Left ventricle myocardium inferior (tissue), 1 donor: Measurements from ENCODE around the gene TC2N. TPM values are rescaled to one million over a fixed set of nuclear protein-coding genes. Genes with fewer than 3 reads are reported as not detected.
"Not testable (repeated sequence)": the region's sequence is repeated elsewhere in the genome, so short reads cannot be mapped to it uniquely, and the experiment has no call there.

Experiments
- DNase-seq: peaks from one replicate; pipeline ENCODE4 v3.0.0-alpha.2; 2020
- H3K27ac ChIP-seq: fragments of 200-600 bp; replicated peaks from 2 replicates; pipeline ENCODE4 v1.8.0; 2021
- H3K27me3 ChIP-seq: fragments of 200-600 bp; 2 replicates; pipeline ENCODE4 v1.8.0; 2021; ENCODE audit warnings: low read depth
- H3K36me3 ChIP-seq: fragments of 200-600 bp; 2 replicates; pipeline ENCODE4 v1.8.0; 2021
- H3K4me1 ChIP-seq: fragments of 200-600 bp; 2 replicates; pipeline ENCODE4 v1.8.0; 2021
- H3K4me3 ChIP-seq: fragments of 200-600 bp; 2 replicates; pipeline ENCODE4 v1.8.0; 2021; ENCODE audit warnings: mild to moderate bottlenecking, moderate library complexity
- H3K9me3 ChIP-seq: fragments of 200-600 bp; replicated peaks from 2 replicates; pipeline ENCODE4 v1.8.0; 2021
- CTCF ChIP-seq: fragments of 200-600 bp; IDR thresholded peaks from 2 replicates; pipeline ENCODE4 v1.8.0; 2021; ENCODE audit warnings: antibody characterized with exemption, mild to moderate bottlenecking, borderline replicate concordance
- intact Hi-C: fragments of 100-400 bp; cut with micrococcal nuclease; formaldehyde crosslinking; loops from one replicate; pipeline ENCODE4 v1.11.0; 2022
- total RNA-seq: library from RNA; stranded (reverse); fragmentation: NEBNext Ultra II Directional; extraction: Animal tissue kit (Norgen Biotek cat#: 25700); gene quantifications from one replicate; pipeline ENCODE4 v1.2.1, GENCODE V29; 2021
- donor health status: DM: no; HTN: yes; CAD: no; lungs with severe emphysema.

TC2N gene
- total RNA-seq, 1 donor from 2014 or later = 4.1 TPM

- peaks cover 57% of the 10 kb centered on the region for H3K4me1 ChIP-seq
- H3K27ac ChIP-seq = peak overlapping the region; percentile 81
Measured at GRCh38 chr14:91899806-91900205, 32.5 kb upstream of the TC2N start.

GRCh38 chr14:91899213-91899612, 31.9 kb upstream of the TC2N start:
- intact Hi-C loops = no loop called here
- peak overlapping the region; percentile 81 for H3K27ac ChIP-seq

More at GRCh38 chr14:91899806-91900205, 32.5 kb upstream of the TC2N start:
- Histone ChIP-seq H3K4me3 (no peak overlapping the region), H3K9me3 (no peaks in the 10 kb centered on the region), H3K36me3 (no peaks in the 10 kb centered on the region), H3K27me3 (peaks cover 15% of the 10 kb centered on the region)
- no peak for DNase-seq
- TF ChIP-seq CTCF = no peak
- intact Hi-C loops = no loop called here

GRCh38 chr14:91898372-91898771, 31.0 kb upstream of the TC2N start:
- DNase-seq = no peak
- Histone ChIP-seq H3K4me1 (peaks cover 44% of the 10 kb centered on the region), H3K9me3 (no peaks in the 10 kb centered on the region), H3K27ac (peak overlapping the region; percentile 73), H3K36me3 (no peaks in the 10 kb centered on the region), H3K4me3 (no peak overlapping the region), H3K27me3 (peaks cover 14% of the 10 kb centered on the region)
- TF ChIP-seq CTCF = no peak
- intact Hi-C loops = no loop called here

More at GRCh38 chr14:91899213-91899612, 31.9 kb upstream of the TC2N start:
- Histone ChIP-seq H3K9me3 (no peaks in the 10 kb centered on the region), H3K36me3 (no peaks in the 10 kb centered on the region), H3K4me1 (peaks cover 52% of the 10 kb centered on the region), H3K27me3 (peaks cover 13% of the 10 kb centered on the region), H3K4me3 (no peak overlapping the region)
- no peak for DNase-seq
- no peak for TF ChIP-seq CTCF

- Histone ChIP-seq H3K27me3 (peaks cover 19% of the 10 kb centered on the region), H3K27ac (peak overlapping the region; percentile 73), H3K4me1 (peaks cover 40% of the 10 kb centered on the region)
- H3K4me3 ChIP-seq, intact Hi-C loops, DNase-seq, H3K9me3 ChIP-seq, H3K36me3 ChIP-seq: not testable (repeated sequence)
Measured at GRCh38 chr14:91897716-91898115, 30.4 kb upstream of the TC2N start.

- peaks cover 24% of the 10 kb centered on the region for H3K27me3 ChIP-seq
- peak; percentile 62 for DNase-seq
- H3K4me3 ChIP-seq = no peak overlapping the region
- H3K4me1 ChIP-seq = peaks cover 40% of the 10 kb centered on the region
- no peak for TF ChIP-seq CTCF
- intact Hi-C loops = no loop called here
- H3K27ac ChIP-seq = peak overlapping the region; percentile 73
- H3K36me3 ChIP-seq = no peaks in the 10 kb centered on the region
- no peaks in the 10 kb centered on the region for H3K9me3 ChIP-seq
Measured at GRCh38 chr14:91897106-91897701, 29.9 kb upstream of the TC2N start.

- H3K36me3 ChIP-seq = no peaks in the 10 kb centered on the region
- no peak for TF ChIP-seq CTCF
- DNase-seq = no peak
- H3K9me3 ChIP-seq = no peaks in the 10 kb centered on the region
- H3K27me3 ChIP-seq = peaks cover 24% of the 10 kb centered on the region
- peaks cover 41% of the 10 kb centered on the region for H3K4me1 ChIP-seq
- H3K4me3 ChIP-seq = no peak overlapping the region
- intact Hi-C loops = no loop called here
- H3K27ac ChIP-seq = peak overlapping the region; percentile 73
Measured at GRCh38 chr14:91896419-91896818, 29.1 kb upstream of the TC2N start.
